Right ventricle myocardium inferior (tissue), 1 donor: ENCODE measurements around the gene GGACT. TPM values are rescaled to one million over a fixed set of nuclear protein-coding genes. Genes with fewer than 3 reads are reported as not detected.

Source experiments
- ATAC-seq: fragments of 200-7000 bp; cut with Tn5 transposase; one replicate; pipeline ENCODE4 v1.9.1; 2020; ENCODE audit warnings: mild to moderate bottlenecking, moderate library complexity
- DNase-seq: peaks from one replicate; pipeline ENCODE4 v3.0.0; 2021; ENCODE audit errors: missing footprints
- intact Hi-C: fragments of 100-400 bp; cut with DNase I; formaldehyde crosslinking; loops from one replicate; pipeline ENCODE4 v1.11.0; 2022
- total RNA-seq: library from RNA; stranded (reverse); fragmentation: NEBNext Ultra II Directional; extraction: Animal tissue kit (Norgen Biotek cat#: 25700); gene quantifications from one replicate; pipeline ENCODE4 v1.2.1, GENCODE V29; 2021
- donor health status: DM: no; HTN: yes; CAD: no; lungs with severe emphysema.

The GGACT gene
- total RNA-seq, 1 donor from 2014 or later: 1.4 TPM

GRCh38 chr13:100521851-100522617 is 66.6 kb downstream of the GGACT start:
- DNase-seq: no peak
- ATAC-seq: no peak
- intact Hi-C loops: no loop called here

GRCh38 chr13:100520936-100521850 is 67.4 kb downstream of the GGACT start:
- intact Hi-C loops: no loop called here

GRCh38 chr13:100519626-100520025 is 69.0 kb downstream of the GGACT start:
- no peak for ATAC-seq
- no peak for DNase-seq
- intact Hi-C loops: loop anchor here (5.0 to 10.0 kb wide), 2 partner anchors 285 to 602 kb away; no protein-coding TSS in a partner anchor

More at GRCh38 chr13:100520936-100521850, 67.4 kb downstream of the GGACT start:
- DNase-seq (no peak), ATAC-seq (no peak)

- intact Hi-C loops: loop anchor here (5.0 to 10.0 kb wide), 2 partner anchors 284 to 601 kb away; no protein-coding TSS in a partner anchor
- DNase-seq (no peak), ATAC-seq (no peak)
Observed at GRCh38 chr13:100518394-100519062, 70.1 kb downstream of the GGACT start.

GRCh38 chr13:100517728-100518127 is 70.9 kb downstream of the GGACT start:
- no peak for ATAC-seq
- intact Hi-C loops: loop anchor here (5.0 to 10.0 kb wide), 2 partner anchors 283 to 600 kb away; no protein-coding TSS in a partner anchor

GRCh38 chr13:100517135-100517534 is 71.5 kb downstream of the GGACT start:
- intact Hi-C loops: loop anchor here (5.0 to 10.0 kb wide), 2 partner anchors 282 to 600 kb away; no protein-coding TSS in a partner anchor
- ATAC-seq: no peak
- no peak for DNase-seq

More at GRCh38 chr13:100517728-100518127, 70.9 kb downstream of the GGACT start:
- DNase-seq: no peak

- DNase-seq (no peak), ATAC-seq (no peak)
- intact Hi-C loops: loop anchor here (2.0 to 10.0 kb wide), 3 partner anchors 281 to 859 kb away; no protein-coding TSS in a partner anchor
Observed at GRCh38 chr13:100515410-100515800, 73.2 kb downstream of the GGACT start.

- ATAC-seq (peak; percentile 91), DNase-seq (peak; percentile 80)
- intact Hi-C loops: loop anchor here (2.0 to 10.0 kb wide), 3 partner anchors 280 to 858 kb away; no protein-coding TSS in a partner anchor
Observed at GRCh38 chr13:100514788-100515409, 73.7 kb downstream of the GGACT start.

GRCh38 chr13:100513987-100514670 is 74.5 kb downstream of the GGACT start:
- intact Hi-C loops: loop anchor here (2.0 to 10.0 kb wide), 2 partner anchors 279 to 857 kb away; no protein-coding TSS in a partner anchor
- peak; percentile 75 for ATAC-seq
- DNase-seq: no peak

GRCh38 chr13:100513171-100513570 is 75.4 kb downstream of the GGACT start:
- intact Hi-C loops: loop anchor here (10.0 kb wide), 1 partner anchor 278 kb away; no protein-coding TSS in a partner anchor
- ATAC-seq: no peak

GRCh38 chr13:100512422-100512821 is 76.2 kb downstream of the GGACT start:
- intact Hi-C loops: loop anchor here (10.0 kb wide), 1 partner anchor 278 kb away; no protein-coding TSS in a partner anchor
- DNase-seq (no peak), ATAC-seq (no peak)

More at GRCh38 chr13:100513171-100513570, 75.4 kb downstream of the GGACT start:
- DNase-seq: no peak

- DNase-seq (no peak), ATAC-seq (no peak)
- intact Hi-C loops: loop anchor here (10.0 kb wide), 1 partner anchor 277 kb away; no protein-coding TSS in a partner anchor
Observed at GRCh38 chr13:100511466-100511865, 77.1 kb downstream of the GGACT start.

- DNase-seq (no peak), ATAC-seq (no peak)
- intact Hi-C loops: loop anchor here (10.0 kb wide), 1 partner anchor 276 kb away; no protein-coding TSS in a partner anchor
Observed at GRCh38 chr13:100510208-100510957, 78.2 kb downstream of the GGACT start.

- DNase-seq (no peak), ATAC-seq (no peak)
- intact Hi-C loops: no loop called here
Observed at GRCh38 chr13:100508996-100509395, 79.6 kb downstream of the GGACT start.

- DNase-seq (no peak), ATAC-seq (no peak)
- intact Hi-C loops: no loop called here
Observed at GRCh38 chr13:100508455-100508854, 80.1 kb downstream of the GGACT start.

- intact Hi-C loops: no loop called here
- ATAC-seq (no peak), DNase-seq (no peak)
Observed at GRCh38 chr13:100506600-100507422, 81.8 kb downstream of the GGACT start.
